IPS DF 6.9 (cell line): Measurements from ENCODE around the gene GPR183.
"Not testable (repeated sequence)": the region's sequence is repeated elsewhere in the genome, so short reads cannot be mapped to it uniquely, and the experiment has no call there.

Experiments used
- DNase-seq: peaks from one replicate; pipeline ENCODE4 v3.0.0-alpha.2; 2013; ENCODE audit warnings: low read depth, low spot score
- H3K27ac ChIP-seq: one replicate; pipeline ENCODE4 v1.5.1; 2013; ENCODE audit warnings: low read length, control low read depth
- H3K27me3 ChIP-seq: 2 replicates; pipeline ENCODE4 v1.6.1; 2013; ENCODE audit warnings: mild to moderate bottlenecking, low read length; ENCODE audit not compliant: control insufficient read depth, insufficient read depth
- H3K36me3 ChIP-seq: 2 replicates; pipeline ENCODE4 v1.6.1; 2013; ENCODE audit warnings: low read length; ENCODE audit not compliant: control insufficient read depth, insufficient read depth
- H3K4me1 ChIP-seq: 2 replicates; pipeline ENCODE4 v1.6.1; 2013; ENCODE audit warnings: low read length; ENCODE audit not compliant: control insufficient read depth, insufficient read depth
- H3K4me3 ChIP-seq: 2 replicates; pipeline ENCODE4 v1.5.1; 2013; ENCODE audit warnings: mild to moderate bottlenecking, low read length
- H3K9me3 ChIP-seq: 2 replicates; pipeline ENCODE4 v1.6.1; 2013; ENCODE audit warnings: low read length, inconsistent platforms; ENCODE audit not compliant: control insufficient read depth, insufficient read depth
- WGBS: extraction: QIAGEN DNeasy Blood & Tissue Kit; methylation state at CpG from one replicate; pipeline ENCODE4 v1.1.7; 2013; ENCODE audit warnings: mixed read lengths, missing lambda C conversion rate; ENCODE audit not compliant: insufficient read length, insufficient coverage; 5-methylcytosine and 5-hydroxymethylcytosine counted together

Gene GPR183

DNA sequence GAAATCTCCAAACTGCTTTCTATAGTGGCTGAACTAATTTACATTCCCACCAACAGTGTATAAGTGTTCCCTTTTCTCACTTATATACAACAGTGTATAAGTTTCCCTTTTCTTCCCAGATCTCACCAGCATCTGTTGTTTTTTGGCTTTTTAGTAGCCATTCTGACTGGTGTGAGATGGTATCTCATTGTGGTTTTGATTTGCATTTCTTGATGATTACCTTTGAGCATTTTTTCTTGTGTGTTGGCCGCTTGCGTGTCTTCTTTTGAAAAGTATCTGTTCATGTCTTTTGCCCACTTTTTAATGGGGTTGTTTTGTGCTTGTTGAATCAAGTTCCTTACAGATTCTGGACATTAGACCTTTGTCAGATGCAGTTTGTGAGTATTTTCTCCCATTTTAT is 57.6 kb downstream of the GPR183 start:
- H3K4me1 ChIP-seq, H3K36me3 ChIP-seq, H3K4me3 ChIP-seq, H3K27me3 ChIP-seq, H3K9me3 ChIP-seq, H3K27ac ChIP-seq, DNase-seq: not testable (repeated sequence)
- WGBS, result no CpG with 5 or more reads among the region's 2 CpGs

DNA sequence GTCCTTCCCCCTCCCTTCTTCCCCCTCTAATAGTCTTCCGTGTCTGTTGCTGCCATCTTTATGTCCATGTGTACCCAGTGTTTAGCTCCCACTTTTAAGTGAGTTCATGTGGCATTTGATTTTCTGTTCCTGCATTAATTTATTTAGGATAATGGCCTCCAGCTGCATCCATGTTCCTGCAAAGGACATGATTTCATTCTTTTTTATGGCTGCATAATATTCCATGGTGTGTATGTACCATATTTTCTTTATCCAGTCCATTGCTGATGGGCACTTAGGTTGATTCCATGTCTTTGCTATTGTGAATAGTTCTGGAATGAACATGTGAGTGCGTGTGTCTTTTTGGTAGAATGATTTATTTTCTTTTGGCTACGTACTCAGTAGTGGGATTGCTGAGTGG is 58.0 kb downstream of the GPR183 start:
- not testable (repeated sequence) for H3K27me3 ChIP-seq, H3K4me3 ChIP-seq, H3K9me3 ChIP-seq, H3K4me1 ChIP-seq, H3K36me3 ChIP-seq, H3K27ac ChIP-seq, DNase-seq
- no CpG with 5 or more reads among the region's 3 CpGs for WGBS

DNA sequence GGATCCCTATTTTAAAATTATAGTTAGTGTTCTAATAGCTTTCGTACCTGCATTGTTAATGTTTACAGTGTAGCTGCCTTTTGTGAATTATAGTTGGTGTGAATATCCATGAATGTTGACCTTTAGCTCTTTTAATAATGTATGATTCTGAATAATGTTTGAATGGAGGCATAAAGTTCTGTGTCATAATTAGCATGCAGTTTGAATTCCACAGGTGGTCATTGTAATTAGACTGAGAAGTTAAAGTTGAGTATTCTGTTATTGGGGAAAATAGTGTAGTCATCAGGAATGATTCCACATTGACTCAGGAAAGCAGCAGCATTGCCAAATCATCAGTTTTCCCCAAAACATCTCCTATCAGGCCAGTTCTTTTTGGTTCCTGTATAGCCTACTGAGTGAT is 61.1 kb downstream of the GPR183 start:
- DNase-seq, result no peak
- no CpG with 5 or more reads among the region's 1 CpG for WGBS
- Histone ChIP-seq H3K4me1 (0 out of 2 replicates have a peak, but pooled peaks cover 2% of the 10 kb centered on the region), H3K27me3 (no peaks in the 10 kb centered on the region), H3K27ac (no peak overlapping the region), H3K4me3 (no peak overlapping the region), H3K36me3 (no peaks in the 10 kb centered on the region), H3K9me3 (no peaks in the 10 kb centered on the region)
